GM19035 (cell line): ENCODE results near the gene INAFM2.

Source experiments
- ATAC-seq: cut with Tn5 transposase; IDR thresholded peaks from one replicate; pipeline ENCODE4 v1.9.1; 2021; ENCODE audit not compliant: unreplicated experiment

INAFM2 gene

DNA sequence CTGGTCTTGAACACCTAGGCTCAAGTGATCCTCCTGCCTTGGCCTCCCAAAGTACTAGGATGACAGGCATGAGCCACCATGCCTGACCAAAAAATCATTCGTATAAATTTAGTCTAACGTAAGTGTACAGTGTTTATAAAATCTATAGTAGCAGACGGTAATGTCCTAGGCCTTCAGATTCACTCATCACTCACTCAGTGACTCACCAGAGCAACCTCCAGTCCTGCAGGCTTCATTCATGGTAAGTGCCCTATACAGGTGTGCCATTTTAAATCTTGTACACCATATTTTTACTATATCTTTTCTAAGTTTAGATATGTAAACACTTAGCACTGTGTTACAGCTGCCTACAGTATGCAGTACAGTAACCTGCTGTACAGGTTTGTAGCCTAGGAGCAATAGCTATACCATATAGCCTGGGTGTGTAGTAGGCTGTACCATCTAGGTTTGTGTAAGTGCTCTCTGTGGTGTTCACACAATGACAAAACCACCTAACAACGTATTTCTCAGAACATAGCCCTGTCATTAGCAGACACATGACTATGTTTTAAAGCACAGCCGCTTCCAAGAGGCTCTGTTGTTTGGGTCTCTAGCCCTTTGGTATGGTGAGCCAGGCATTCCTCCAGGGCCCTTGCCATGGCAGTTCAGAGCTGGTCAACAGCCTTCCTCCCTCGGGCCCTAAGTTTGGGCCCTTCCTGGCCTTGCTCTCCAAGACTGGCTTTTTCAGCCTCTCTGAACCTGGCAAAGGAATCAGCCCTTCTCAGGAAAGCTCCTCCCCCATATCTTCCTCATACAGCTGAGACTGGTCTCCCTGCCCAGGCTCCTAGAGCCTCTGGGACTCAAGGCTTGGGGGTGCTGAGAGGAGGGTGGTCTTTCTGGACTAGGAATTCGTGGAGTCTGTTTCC is 19.2 kb downstream of the INAFM2 start:
- ATAC-seq: no peak

DNA sequence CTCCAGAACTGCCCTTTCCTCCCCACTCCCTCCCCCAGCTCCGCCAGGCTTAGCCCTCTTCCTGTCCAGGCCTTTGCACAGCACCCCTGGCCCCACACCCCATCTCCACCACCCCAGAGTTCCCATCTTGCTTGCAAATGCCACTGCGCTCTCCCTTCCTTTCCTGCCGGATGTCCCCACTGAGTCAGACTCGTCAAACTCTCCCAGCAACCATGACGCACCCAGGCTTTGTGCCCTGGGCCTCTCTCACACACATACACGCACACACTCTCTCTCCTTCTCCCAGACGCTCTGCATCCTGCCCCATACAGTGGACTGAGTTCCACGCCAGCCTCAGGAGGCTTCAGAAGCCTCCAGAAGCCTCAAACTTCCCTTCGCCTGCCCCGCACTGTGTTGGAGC is 20.0 kb downstream of the INAFM2 start:
- ATAC-seq: no peak

DNA sequence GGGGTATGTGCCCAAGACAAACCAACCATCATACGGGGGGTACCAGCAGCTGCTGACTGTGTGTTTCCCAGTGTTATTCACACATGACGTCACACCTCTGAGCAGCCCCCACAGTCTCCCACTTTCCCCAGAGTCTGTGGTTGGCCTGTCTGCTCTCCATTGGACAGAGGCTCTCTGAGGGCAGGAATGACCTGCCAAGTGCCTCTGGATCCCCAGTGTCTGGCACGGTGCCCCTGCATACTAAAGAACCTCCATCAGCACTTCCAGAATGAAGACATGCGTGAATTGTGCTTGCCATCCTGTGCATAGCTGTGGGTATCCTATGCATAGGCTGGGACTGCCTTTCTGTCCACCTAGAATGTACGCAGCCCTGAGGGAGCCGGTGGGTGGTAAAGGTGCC is 20.7 kb downstream of the INAFM2 start:
- ATAC-seq: no peak

DNA sequence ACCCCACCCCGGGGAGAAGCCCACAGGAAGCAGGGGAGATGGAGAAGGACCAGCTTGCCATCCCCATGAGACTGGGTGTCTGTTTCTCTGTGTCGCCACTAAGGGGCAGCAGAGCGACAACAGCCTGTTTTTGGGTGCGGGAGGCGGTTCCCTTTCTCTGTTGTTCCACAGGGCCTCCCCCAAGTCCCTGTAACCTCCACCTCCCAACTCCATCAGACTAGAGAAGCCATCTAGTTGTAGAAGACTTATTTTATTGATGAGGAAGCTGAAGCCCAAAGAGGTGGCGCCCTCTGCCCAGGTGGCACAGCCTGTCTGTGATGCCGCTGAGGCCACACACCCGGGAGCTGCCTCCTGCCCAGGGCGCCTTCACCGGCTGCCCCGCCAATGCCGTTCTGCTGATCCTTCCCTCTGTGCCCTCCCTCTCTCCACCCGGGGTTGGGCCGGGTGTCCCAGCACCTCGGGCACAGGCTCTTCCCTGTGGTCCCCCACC is 21.2 kb downstream of the INAFM2 start:
- peak; percentile 52 for ATAC-seq

DNA sequence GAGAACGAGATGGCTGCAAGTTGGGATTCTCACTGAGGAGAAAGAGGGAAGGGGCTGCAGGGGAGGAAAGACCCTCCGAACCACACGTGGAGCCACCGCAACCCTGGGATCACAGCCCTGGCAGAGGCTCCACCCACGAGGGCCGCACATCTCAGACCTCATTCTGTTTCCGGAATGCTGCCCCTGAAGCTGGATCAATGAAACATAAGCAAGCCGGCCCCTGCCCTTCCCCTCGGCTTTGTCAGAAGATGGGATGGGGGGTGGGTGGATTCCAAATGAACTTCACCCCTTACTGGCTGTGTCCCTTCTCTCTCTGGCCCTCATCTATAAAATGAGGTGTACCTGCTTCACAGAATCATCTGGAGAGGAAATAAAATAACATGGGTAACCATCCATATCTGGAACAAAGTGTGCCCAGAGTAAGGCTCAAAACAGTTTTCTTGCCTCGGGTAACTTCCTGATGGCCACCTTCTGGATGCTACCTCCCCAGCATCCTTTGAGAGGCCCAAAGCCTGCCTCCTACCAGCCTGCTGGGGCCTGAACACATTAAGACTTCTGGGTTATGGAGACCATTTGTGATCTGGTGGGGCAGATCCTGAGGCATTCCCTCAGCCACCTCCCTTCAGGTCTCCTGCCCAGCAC is 21.9 kb downstream of the INAFM2 start:
- ATAC-seq: no peak

DNA sequence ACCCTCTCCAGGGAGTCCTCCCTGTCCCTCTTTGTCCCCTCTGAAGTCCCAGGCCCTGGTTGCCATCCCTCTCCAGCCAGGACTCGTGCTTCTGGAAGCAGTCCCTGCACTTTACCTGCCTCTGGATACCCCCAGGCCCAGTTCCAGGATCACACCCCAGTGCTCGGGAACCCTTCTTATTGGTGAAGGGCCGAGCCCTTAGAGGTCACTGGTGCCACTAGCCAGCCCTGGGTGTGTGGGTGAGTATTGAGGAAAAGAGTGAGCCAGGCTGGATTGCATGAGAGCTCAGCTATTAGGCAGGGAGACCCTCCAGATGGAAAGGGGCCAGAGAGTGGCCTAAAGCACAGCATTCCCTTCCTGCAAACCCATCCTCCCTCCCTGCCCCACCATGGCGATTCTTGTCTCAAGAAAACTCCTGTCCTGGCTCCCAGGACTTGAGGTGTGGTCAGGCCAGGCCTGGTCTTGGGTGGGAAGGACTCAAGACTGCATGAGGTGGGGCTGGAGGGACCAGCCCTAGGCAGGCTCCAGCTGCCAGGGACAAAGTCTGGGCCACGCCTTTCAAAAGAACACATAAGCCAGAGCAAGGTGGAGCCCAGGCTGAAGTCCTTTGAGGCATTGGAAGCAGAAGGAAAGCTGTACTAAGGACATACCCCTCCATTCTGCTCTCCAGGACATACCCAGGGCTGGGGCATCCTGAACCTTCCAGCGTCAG is 22.5 kb downstream of the INAFM2 start:
- ATAC-seq: no peak

DNA sequence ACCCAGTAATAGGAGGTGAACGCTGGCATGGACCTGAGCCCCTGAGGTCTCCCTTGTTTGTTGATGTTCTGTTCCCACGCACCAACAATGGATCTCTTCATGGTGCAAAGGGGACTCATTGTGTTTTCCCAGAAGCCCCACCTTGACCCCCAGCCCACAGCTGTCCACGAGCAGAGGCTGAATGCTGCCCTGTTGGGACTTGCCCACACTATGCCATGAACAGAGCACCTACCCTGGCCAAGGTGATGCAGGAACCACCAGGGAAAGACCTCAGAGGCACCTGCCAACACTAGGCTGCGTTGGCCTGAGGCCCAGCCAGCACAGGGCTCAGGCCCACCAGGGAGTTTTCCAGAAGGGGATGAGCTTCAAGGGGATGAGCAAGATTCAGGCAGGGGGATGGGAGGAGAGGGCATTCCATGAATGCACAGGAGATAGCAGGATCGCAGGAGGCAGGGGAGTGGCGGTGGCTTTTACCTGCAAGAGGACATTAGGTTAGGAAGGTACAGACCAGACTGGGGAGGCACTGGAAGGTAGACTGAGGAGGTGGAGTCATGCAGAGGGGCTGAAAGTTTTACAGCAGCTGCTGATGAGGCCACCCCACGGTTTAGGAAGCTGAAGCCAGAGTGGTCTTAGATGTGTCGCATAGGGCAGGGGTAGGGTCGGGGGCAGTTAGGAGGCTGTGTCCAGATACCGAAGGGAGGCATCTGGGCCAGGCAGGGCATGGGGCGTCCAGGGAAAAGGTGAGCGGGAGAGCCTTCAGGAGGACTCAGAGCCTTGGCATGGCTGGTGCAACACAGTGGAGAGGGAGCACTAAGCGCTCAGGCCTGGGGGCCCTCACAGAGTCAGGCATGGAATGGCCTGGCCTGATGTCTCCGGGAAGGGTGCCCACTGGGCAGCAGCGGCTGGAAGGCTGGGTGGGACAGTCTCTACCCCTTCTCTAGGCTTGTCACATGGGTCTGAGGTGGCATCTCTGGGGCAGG is 23.4 kb downstream of the INAFM2 start:
- no peak for ATAC-seq

DNA sequence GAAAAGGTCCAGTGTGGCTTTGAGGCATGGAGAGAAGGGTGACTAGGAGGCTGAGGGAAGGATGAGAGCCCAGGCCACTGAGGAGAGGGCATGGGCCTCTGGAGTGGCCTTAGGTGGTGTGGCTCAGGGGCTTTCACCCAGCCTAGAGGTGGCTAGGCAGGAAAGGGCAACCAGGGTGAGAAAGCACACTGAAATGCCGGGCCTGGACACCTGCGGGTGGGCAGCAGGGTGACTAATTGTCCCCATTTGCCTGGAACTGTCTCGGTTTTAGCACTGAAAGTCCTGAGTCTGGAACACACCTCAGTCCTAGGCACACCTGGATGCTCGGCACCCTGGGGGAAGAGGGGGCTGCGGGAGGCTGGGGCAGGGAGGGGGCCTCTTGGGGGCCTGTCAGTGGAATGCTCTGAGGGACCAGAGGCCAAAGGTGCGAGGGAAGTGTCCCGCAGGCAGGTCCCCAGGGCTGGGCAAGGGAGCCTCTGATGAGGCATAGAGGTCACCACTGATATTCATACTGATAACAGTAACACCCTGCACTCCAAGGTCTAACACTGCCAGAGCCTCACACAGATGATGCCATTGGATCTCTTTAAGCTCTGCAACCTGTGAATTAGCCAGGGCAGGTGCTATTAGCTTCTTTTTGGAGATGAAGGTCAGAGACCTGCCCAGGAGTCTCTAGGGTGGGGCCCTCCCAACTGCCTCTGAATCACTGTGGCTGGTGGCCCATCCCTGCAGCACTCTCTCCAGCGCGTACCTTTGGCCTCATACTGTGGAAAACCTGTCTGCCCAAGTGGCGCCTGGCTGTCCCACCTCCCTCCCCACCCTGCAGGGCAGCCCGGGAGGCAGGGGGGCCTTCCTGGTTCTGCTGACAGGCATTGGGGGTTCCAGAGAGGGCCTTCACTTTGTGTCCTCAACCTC is 24.3 kb downstream of the INAFM2 start:
- ATAC-seq: no peak

DNA sequence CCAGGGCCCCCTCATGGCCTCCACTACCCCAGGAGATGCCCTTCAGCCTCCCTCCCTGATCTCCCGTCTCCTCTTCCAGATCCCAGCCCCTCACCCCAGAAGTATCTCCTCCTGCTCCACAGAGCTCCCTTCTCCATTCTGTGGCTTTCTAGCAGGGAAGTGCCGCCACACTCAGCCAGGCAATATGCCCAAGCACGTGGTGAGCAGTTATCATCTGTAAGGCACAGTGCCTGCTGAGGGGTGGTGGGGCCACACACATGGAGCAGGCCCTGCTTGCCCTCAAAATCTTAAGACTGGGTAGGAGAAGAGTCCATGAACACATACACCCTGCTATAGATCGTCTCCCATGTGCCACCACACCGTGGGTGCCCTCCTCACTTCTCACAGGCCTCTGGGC is 25.0 kb downstream of the INAFM2 start:
- no peak for ATAC-seq

DNA sequence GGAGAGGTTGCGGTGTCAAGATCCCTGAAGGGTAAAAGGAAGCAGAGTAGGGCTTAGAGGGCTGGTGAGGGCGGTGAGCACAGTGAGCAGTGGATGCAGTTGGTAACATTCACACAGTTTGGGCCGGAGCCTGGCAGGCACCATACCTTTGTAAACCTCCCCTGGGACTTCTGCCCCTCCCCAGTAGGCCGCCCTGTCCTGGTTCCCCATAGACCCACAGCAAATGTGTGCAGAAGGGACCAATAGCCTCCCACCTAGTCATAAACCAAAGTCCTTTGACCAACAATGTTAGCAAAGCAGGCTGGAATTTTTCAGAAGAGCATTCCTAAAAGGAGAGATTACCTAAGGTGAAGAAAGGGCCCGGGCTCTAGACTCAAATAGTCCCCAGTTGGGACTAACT is 25.7 kb downstream of the INAFM2 start:
- ATAC-seq: no peak

DNA sequence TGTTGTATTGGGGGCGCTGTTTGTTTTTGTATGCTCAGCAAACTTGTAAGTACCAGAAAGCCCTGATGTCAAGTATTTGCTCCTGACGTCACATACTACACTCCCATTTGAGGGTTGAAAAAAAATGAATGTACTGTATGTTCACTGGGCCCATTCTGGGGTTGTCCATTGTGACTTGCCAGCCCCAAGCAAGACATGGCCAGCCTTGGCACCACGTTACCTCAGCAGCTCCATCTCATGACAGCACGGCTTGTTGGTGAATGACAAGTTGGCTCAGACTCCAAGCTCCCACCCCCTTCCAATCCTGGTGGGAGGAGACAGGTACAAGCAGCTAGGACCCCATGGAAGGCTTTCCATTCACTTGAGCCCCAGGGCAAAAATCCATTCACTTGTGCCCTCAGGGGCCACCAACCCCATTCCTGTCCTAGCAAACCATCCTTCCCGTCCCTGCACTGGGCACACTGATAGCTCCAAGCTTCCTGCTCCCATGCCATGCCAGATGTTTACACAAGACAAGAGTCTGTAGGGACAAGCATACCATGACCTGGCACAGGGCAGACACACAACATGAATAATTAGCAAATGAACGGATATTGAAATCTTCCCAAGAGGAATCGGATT is 28.9 kb downstream of the INAFM2 start:
- no peak for ATAC-seq

DNA sequence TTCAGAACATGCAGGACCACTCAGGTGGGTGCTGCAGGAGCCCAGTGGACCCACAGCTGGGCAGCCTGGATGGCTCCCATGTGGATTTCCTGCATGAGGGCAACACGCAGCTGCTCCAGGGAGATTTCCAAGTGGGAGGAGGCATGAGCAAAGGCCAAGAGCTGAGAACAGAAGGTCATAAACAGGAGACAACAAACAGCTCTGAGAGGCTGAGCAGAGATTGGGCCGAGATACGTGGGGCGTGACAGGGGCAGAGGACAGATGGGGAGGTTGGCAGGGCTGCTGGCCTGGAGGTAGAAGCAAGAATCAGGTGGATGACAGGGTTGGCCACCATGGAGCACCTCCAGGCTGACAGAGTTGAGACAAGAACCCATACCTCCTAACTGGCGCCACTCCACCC is 30.2 kb downstream of the INAFM2 start:
- no peak for ATAC-seq

DNA sequence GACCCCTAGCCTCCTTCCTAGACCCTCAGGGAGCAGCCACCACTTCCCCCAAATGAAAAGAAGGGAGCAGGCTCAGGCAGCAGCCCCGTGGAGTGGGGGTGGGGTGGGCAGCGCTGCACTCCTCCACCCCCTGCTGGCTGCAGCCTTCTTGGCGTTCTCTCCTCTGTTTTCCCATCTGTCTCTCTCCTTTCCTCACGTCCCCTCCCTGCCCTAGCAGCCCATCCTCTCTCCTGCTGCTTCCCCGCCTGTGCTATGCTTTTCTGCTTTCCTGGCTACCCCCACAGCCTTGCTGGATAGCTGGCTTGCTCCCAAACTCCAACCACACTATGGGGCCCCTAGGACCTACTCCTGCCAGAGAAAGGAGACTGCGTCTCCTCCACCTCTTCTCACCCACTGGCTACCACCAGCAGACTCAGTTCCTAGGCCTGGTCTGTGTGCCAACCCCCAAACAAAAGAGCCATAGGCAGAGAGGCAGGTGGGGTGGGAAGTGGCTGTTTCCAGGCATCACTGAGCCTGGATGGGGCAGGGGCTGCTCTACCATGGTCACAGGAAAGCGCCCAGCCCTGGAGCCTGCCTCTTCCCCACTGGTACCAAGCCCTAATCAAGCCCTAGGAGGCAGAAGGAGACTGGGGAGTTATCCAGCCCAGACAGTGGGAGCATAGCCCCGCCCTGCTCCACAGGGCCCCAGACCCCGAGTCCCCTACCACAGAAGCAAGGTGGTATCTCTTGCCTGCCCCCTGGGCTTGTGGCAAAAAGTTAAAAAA is 31.1 kb downstream of the INAFM2 start:
- ATAC-seq: no peak

DNA sequence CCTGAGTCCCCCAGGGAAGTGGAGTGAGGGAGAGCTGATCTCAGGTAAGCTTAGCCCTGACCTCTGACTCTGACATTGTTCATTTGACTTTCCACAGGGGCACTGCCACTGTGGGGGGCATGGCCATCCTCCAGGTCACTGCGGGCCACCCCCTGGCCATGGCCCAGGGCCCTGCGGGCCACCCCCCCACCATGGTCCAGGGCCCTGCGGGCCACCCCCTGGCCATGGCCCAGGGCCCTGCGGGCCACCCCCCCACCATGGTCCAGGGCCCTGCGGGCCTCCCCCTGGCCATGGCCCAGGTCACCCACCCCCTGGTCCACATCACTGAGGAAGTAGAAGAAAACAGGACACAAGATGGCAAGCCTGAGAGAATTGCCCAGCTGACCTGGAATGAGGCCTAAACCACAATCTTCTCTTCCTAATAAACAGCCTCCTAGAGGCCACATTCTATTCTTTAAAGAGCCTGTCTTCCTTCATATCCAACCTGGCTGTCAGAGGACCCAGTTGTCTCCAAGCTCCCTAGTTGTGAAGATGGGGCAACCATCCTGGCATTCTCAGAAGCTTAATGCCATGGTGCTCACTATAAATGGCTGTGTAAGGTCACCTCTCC is 32.6 kb downstream of the INAFM2 start:
- no peak for ATAC-seq

DNA sequence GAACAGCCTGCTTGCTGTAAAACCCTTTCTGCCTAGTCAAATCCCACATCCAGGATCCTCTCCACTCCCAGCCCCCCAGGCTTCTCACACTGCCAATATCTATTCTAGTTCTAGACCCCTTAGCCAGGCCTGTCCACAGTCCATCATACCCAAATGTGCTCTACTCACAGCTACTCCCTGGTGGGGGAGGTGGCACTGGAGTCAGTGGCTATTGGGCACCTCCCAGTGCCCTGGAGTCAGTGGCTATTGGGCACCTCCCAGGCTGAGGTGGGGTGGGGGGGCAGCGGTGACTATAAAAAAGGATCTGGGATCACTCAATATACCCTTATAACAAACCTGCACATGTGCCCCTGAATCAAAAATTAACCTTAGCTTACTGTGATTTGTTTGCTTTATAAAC is 33.8 kb downstream of the INAFM2 start:
- no peak for ATAC-seq

DNA sequence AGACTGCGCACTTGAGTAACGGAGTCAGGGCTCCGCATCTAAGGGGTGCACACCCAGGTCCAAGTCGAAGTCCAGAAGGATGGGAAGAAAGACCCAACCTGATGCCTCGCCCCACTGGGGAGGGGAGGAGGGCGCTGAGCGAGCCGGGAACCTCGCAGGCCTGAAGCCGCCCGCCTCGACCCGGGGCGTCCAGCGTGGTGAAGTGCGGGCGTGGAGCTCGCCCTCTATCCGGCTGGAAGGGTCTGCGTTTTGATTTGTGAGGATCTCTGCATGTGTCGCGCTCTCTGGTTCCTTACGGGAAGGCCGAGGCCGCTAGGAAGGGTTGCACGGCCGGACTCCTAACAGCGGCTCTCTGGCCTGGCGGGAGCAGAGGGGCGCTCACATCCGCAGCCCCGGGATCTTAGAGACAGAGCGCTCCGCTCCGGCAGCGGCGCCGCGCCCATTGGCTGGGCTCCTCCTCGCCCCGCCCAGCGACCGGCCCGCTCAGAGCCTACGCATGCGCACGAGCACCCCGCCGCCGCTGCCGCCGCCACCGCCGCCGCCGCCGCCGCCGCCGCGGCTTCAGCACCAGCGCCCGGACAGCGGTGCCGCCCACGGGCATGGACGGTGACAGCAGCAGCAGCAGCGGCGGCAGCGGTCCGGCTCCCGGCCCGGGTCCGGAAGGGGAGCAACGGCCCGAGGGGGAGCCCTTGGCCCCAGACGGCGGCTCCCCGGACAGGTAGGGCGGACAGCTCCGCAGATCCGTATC is 34.4 kb downstream of the INAFM2 start, which contains the start of gene DISP2:
Gene DISP2, plus strand, starts transcription at position 497 of the 748 bp plus-strand sequence. Its CDS starts 103 bp downstream, at position 600.
- peak; percentile 87 for ATAC-seq
